Measurements from ENCODE around the gene MTHFD2L. TPM values are rescaled to one million over a fixed set of nuclear protein-coding genes. Genes with fewer than 3 reads are reported as not detected.

MTHFD2L gene
- total and polyA plus RNA-seq, 11 donors: 6.8 to 16.4 (median 11.6) TPM

GRCh38 chr4:74111990-74112389 lies 45.9 kb upstream of the MTHFD2L start:
- WGBS, 4 donors: 47 to 64% (median 59%) methylated on average over 5 of the region's 5 CpGs

DNA sequence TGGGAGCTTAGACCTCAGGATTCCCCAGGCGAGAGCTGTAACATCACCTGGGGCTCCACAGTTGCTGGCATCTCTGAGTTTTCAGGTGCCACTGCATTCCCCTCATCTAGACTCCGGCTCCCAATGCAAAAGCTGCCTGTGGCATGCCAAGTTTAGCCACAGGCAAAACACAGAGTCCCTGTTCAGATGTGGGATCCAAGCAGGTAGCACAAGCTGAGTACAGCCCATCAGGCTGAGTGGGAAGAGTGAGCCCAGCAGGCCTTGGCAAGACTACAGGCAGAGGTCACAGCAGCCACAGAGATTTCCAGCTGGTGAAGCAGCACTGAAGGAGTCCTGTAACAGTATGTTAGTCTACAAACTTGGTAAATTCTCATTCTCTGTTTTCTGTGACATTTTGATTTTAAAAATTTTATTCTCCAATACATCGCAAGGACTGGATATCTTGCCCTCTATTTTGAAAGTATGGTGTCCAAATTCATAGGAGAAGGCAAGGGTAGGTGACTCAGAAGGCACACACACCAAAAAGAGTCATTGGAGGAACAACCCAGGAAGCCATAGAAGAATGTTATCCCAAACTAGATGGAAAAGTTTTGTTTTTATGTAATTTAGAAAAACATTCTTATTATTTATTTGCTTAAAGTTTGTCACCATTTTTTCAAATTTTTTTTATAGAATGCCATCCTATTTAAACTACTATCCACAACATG lies 45.4 kb upstream of the MTHFD2L start:
- ATAC-seq: no peak

More at GRCh38 chr4:74111990-74112389, 45.9 kb upstream of the MTHFD2L start:
- Histone ChIP-seq H3K4me3 (no peak overlapping the region), H3K4me1 (peaks cover 3 to 67% (median 42%) of the 10 kb centered on the region in 12 donors), H3K27me3 (no peaks in the 10 kb centered on the region), H3K9me3 (no peaks in the 10 kb centered on the region), H3K36me3 (no peaks in the 10 kb centered on the region), H3K27ac (peak overlapping the region; percentile 43 to 87 (median 73))
- TF ChIP-seq, protein P1, sequence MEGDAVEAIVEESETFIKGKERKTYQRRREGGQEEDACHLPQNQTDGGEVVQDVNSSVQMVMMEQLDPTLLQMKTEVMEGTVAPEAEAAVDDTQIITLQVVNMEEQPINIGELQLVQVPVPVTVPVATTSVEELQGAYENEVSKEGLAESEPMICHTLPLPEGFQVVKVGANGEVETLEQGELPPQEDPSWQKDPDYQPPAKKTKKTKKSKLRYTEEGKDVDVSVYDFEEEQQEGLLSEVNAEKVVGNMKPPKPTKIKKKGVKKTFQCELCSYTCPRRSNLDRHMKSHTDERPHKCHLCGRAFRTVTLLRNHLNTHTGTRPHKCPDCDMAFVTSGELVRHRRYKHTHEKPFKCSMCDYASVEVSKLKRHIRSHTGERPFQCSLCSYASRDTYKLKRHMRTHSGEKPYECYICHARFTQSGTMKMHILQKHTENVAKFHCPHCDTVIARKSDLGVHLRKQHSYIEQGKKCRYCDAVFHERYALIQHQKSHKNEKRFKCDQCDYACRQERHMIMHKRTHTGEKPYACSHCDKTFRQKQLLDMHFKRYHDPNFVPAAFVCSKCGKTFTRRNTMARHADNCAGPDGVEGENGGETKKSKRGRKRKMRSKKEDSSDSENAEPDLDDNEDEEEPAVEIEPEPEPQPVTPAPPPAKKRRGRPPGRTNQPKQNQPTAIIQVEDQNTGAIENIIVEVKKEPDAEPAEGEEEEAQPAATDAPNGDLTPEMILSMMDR (IDR thresholded peaks at IDR 0.05): no peak
- no peak for TF ChIP-seq POLR2A (IDR thresholded peaks at IDR 0.05)
- DNase-seq: peak in 1 of 5 donors; percentile 32
- ATAC-seq: peak; percentile 43 to 74 (median 56)
- intact Hi-C loops (cut with DNase I): no loop called here

DNA sequence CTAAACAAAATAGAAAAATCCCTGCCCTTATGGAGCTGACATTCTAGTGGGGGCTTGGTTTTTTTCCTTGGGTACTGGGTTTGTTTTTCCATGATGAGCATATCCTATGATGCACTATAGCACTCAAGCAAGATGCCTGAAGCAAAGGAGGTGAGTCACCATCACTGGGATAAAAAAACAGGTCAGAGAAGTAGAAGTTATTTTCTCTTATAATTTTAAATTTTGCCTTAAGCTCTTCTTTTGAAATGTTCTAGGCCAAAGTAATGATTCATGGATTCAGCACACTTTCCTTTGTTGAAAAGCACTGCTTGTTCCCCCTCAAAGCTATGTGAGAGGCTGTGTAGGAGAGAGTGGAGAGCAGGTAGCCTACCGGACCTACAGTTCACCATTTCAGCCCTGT lies 43.7 kb upstream of the MTHFD2L start:
- intact Hi-C loops (cut with DNase I): no loop called here
- Histone ChIP-seq H3K4me1 (peaks cover 3 to 64% (median 40%) of the 10 kb centered on the region in 12 donors), H3K27ac (no peak overlapping the region), H3K36me3 (no peaks in the 10 kb centered on the region), H3K9me3 (no peaks in the 10 kb centered on the region), H3K4me3 (no peak overlapping the region), H3K27me3 (no peaks in the 10 kb centered on the region)
- no peak for TF ChIP-seq POLR2A (IDR thresholded peaks at IDR 0.05)
- TF ChIP-seq, protein P1 (IDR thresholded peaks at IDR 0.05): no peak
- DNase-seq (no peak), ATAC-seq (no peak)
- WGBS, 4 donors: 96 to 100% (median 100%) methylated on average over 1 of the region's 1 CpG

More for the DNA sequence above, 45.4 kb upstream of the MTHFD2L start:
- H3K27me3 ChIP-seq: no peaks in the 10 kb centered on the region
- peak overlapping the region; percentile 9 to 85 (median 62) for H3K27ac ChIP-seq
- H3K4me3 ChIP-seq: no peak overlapping the region
- TF ChIP-seq POLR2A (IDR thresholded peaks at IDR 0.05): no peak
- TF ChIP-seq, protein P1 (IDR thresholded peaks at IDR 0.05): no peak
- 95 to 100% (median 96%) methylated on average over 1 to 3 of the region's 3 CpGs for WGBS, 4 donors
- peaks cover 5 to 67% (median 46%) of the 10 kb centered on the region in 12 donors for H3K4me1 ChIP-seq
- H3K36me3 ChIP-seq: no peaks in the 10 kb centered on the region
- intact Hi-C loops (cut with DNase I): no loop called here
- H3K9me3 ChIP-seq: no peaks in the 10 kb centered on the region
- DNase-seq: no peak

DNA sequence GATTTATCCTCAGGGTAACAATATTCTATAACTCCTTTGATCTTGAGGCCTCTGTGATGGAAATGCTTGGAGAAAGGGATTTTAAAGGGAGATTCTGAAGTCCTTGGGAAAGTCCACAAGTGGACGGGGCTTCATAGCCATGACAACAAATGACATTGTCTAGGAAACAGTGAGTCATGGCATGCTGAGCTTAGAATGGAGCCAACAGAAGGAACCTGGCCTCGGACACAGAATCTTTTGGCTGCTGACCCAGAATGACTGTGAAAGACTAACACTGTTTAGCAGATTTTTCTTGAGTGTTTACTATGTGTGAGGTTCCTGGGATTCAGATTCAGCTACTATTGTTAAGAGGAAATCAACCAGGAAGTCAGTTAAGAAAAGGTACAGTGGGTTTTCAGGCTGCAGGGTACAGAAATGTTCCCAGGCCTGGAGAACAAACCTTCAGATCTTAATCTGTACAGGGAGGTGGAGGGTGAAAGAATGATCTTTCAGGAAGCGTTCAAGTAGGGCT lies 40.8 kb upstream of the MTHFD2L start:
- Histone ChIP-seq H3K4me1 (peaks cover 3 to 36% (median 21%) of the 10 kb centered on the region in 12 donors), H3K4me3 (no peak overlapping the region), H3K27ac (peak overlapping the region; percentile 50 to 81 (median 68)), H3K36me3 (no peaks in the 10 kb centered on the region), H3K27me3 (no peaks in the 10 kb centered on the region), H3K9me3 (no peaks in the 10 kb centered on the region)
- 16 to 40% (median 20%) methylated on average over 3 of the region's 3 CpGs for WGBS, 4 donors
- intact Hi-C loops (cut with DNase I): loop anchor here in 1 of 10 donors (2.0 kb wide), 1 partner anchor 18 kb away; the partner anchor contains the start of gene CXCL2
- DNase-seq: peak in 4 of 5 donors; percentile 68 to 80 (median 78)
- peak; percentile 93 to 98 (median 98) for ATAC-seq
- TF ChIP-seq, protein P1 (IDR thresholded peaks at IDR 0.05): no peak
- no peak for TF ChIP-seq POLR2A (IDR thresholded peaks at IDR 0.05)
